SK-N-SH treated with all-trans-retinoic acid at 6 μM for 48 hours (cell line): ENCODE data around the gene CFAP74.

Experiments
- POU6F1 ChIP-seq: fragments of 250-450 bp; sonication (Bioruptor Pico); IDR thresholded peaks from 2 replicates; pipeline ENCODE4 v1.8.0; 2021; ENCODE audit warnings: low read depth, mild to moderate bottlenecking, moderate library complexity, borderline replicate concordance
- PPARA ChIP-seq: fragments of 250-450 bp; sonication (Bioruptor Pico); IDR thresholded peaks from 2 replicates; pipeline ENCODE4 v1.5.0; 2020; ENCODE audit warnings: mild to moderate bottlenecking, borderline replicate concordance
- RARB ChIP-seq: fragments of 250-450 bp; sonication (Bioruptor Pico); IDR thresholded peaks from 2 replicates; pipeline ENCODE4 v1.8.0; 2021; ENCODE audit warnings: mild to moderate bottlenecking, moderate library complexity
- TCF4 ChIP-seq: fragments of 250-450 bp; sonication (Bioruptor Pico); IDR thresholded peaks from 2 replicates; pipeline ENCODE4 v1.8.0; 2021; ENCODE audit warnings: mild to moderate bottlenecking, moderate library complexity, borderline replicate concordance
- ZNF565 ChIP-seq: fragments of 450-650 bp; formaldehyde crosslinking; conservative IDR thresholded peaks from 2 replicates; pipeline ENCODE4 v1.5.0; 2020; ENCODE audit warnings: low read depth, mild to moderate bottlenecking, moderate library complexity
- TF ChIP-seq, protein P1 (sequence below): fragments of 250-450 bp; sonication (Bioruptor Pico); IDR thresholded peaks from 2 replicates; pipeline ENCODE4 v1.8.0; 2020; ENCODE audit warnings: mild to moderate bottlenecking, moderate library complexity, borderline replicate concordance
- TF ChIP-seq, protein P2 (sequence below): fragments of 250-450 bp; sonication (Bioruptor Pico); IDR thresholded peaks from 2 replicates; pipeline ENCODE4 v1.5.1; 2020; ENCODE audit warnings: low read depth, mild to moderate bottlenecking, moderate library complexity

DNA sequence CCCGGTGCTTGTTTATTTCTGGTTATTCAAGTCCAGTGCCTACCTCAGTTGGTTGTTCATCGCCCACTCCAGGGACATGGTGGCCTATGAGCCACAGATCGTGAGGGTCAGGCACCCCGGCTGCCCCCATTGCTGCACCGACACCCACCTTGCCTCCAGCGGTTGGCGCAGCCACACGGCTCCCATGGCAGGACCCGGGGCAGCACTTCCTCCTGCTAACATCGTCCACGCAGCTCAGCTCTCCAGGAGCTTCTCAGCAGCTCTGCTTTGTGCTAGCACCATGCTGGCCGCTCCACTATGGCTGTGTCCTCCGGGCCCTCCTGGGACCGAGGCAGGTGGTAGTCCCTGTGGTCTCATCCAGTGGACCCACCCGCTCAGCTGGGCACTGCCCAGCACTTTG lies 32.7 kb upstream of the CFAP74 start:
- TF ChIP-seq TCF4 (no peak), ZNF565 (no peak), PPARA (no peak), POU6F1 (CRISPR knock-in tag) (no peak), RARB (no peak)
- TF ChIP-seq, protein P1, sequence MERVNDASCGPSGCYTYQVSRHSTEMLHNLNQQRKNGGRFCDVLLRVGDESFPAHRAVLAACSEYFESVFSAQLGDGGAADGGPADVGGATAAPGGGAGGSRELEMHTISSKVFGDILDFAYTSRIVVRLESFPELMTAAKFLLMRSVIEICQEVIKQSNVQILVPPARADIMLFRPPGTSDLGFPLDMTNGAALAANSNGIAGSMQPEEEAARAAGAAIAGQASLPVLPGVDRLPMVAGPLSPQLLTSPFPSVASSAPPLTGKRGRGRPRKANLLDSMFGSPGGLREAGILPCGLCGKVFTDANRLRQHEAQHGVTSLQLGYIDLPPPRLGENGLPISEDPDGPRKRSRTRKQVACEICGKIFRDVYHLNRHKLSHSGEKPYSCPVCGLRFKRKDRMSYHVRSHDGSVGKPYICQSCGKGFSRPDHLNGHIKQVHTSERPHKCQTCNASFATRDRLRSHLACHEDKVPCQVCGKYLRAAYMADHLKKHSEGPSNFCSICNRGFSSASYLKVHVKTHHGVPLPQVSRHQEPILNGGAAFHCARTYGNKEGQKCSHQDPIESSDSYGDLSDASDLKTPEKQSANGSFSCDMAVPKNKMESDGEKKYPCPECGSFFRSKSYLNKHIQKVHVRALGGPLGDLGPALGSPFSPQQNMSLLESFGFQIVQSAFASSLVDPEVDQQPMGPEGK = no peak
- TF ChIP-seq, protein P2, sequence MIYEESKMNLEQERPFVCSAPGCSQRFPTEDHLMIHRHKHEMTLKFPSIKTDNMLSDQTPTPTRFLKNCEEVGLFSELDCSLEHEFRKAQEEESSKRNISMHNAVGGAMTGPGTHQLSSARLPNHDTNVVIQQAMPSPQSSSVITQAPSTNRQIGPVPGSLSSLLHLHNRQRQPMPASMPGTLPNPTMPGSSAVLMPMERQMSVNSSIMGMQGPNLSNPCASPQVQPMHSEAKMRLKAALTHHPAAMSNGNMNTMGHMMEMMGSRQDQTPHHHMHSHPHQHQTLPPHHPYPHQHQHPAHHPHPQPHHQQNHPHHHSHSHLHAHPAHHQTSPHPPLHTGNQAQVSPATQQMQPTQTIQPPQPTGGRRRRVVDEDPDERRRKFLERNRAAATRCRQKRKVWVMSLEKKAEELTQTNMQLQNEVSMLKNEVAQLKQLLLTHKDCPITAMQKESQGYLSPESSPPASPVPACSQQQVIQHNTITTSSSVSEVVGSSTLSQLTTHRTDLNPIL (CRISPR knock-in tag) = no peak
